Measurements from ENCODE around the gene SFXN1. TPM values are rescaled to one million over a fixed set of nuclear protein-coding genes. Genes with fewer than 3 reads are reported as not detected.

The SFXN1 gene
- total RNA-seq, 1 donor from 2014 or later: 84.3 TPM

DNA sequence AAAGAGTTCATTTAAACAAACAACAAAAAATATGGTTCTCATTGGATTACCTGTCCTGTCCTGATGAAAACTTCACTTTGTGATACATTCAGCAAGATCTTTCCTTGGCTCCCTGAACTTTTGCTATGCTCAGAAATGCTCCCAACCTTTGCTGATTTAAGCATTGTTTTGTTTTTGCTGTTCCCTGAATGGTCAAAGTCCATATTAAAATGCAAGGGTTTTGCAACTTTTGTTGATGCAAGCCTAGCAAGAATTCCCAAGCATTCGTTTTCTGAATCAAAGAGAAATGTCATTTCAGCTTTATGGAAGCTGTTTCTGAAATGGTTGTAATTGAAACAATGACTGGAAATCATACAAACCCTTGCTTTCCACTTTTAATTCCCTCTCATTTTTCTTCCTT, 3.1 kb upstream of the SFXN1 start:
- H3K36me3 Mint-ChIP-seq: no peaks in the 10 kb centered on the region
- no peak overlapping the region for H3K4me3 Mint-ChIP-seq
- no peak overlapping the region for H3K27ac Mint-ChIP-seq
- H3K9me3 Mint-ChIP-seq: no peaks in the 10 kb centered on the region
- peaks cover 16% of the 10 kb centered on the region for H3K4me1 Mint-ChIP-seq (ENCODE audit: unreplicated experiment)
- TF ChIP-seq, protein P1, sequence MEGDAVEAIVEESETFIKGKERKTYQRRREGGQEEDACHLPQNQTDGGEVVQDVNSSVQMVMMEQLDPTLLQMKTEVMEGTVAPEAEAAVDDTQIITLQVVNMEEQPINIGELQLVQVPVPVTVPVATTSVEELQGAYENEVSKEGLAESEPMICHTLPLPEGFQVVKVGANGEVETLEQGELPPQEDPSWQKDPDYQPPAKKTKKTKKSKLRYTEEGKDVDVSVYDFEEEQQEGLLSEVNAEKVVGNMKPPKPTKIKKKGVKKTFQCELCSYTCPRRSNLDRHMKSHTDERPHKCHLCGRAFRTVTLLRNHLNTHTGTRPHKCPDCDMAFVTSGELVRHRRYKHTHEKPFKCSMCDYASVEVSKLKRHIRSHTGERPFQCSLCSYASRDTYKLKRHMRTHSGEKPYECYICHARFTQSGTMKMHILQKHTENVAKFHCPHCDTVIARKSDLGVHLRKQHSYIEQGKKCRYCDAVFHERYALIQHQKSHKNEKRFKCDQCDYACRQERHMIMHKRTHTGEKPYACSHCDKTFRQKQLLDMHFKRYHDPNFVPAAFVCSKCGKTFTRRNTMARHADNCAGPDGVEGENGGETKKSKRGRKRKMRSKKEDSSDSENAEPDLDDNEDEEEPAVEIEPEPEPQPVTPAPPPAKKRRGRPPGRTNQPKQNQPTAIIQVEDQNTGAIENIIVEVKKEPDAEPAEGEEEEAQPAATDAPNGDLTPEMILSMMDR (conservative IDR thresholded peaks at IDR 0.05): no peak
- H3K27me3 Mint-ChIP-seq: peaks cover 18% of the 10 kb centered on the region
- no peak for DNase-seq (ENCODE audit: extremely low spot score, unreplicated experiment)

DNA sequence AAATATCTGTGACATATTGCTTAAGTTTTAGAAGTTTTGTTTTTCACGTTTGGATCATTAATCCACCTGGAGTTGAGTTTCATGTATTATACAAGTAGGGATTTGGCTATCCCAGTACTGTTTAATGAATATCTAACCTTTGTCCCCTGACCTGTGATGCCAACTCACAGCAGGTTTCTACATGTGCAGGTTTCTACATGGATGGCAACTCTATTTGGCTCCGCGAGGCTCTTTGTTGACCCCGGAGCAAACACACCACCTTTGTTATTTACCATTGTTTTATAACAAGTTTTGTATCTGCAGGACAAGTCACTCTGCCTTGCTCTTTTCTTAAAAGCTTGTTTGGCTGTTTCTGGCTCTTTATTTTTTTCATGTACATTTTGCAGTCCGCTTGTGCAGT, 920 bp upstream of the SFXN1 start:
- no peak overlapping the region for H3K27ac Mint-ChIP-seq

DNA sequence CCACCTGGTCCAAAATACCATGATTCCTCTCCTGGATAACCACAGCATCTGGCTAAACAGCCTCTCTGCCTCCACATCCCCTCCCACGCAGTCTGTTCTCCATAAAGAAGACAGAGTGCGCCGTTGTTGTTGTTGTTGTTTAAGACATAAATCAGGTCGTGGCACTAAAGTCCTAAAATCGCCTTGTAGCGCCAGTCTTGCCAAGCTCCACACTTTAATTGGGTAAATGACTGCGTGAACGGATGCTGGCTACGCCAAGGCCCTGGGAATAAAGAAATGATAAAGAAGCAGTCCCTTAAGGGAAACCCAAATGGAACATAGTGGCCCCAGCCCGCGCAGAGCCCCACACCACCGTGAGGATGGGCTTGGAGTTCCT, 364 bp upstream of the SFXN1 start:
- DNase-seq (ENCODE audit: extremely low spot score, unreplicated experiment): no peak
- H3K4me3 Mint-ChIP-seq: peak overlapping the region; percentile 85
- H3K27me3 Mint-ChIP-seq: peaks cover 18% of the 10 kb centered on the region
- TF ChIP-seq, protein P1 (conservative IDR thresholded peaks at IDR 0.05): no peak
- H3K4me1 Mint-ChIP-seq (ENCODE audit: unreplicated experiment): peaks cover 26% of the 10 kb centered on the region
- peaks cover 19% of the 10 kb centered on the region for H3K36me3 Mint-ChIP-seq
- peaks cover 4% of the 10 kb centered on the region for H3K9me3 Mint-ChIP-seq
- peak overlapping the region; percentile 80 for H3K27ac Mint-ChIP-seq

More for the DNA sequence above, 920 bp upstream of the SFXN1 start:
- Mint-ChIP-seq H3K4me1 (ENCODE audit: unreplicated experiment) (peaks cover 26% of the 10 kb centered on the region), H3K9me3 (peaks cover under 1% of the 10 kb centered on the region), H3K36me3 (peaks cover 15% of the 10 kb centered on the region), H3K4me3 (peak overlapping the region; percentile 85), H3K27me3 (peaks cover 18% of the 10 kb centered on the region)
- TF ChIP-seq, protein P1 (conservative IDR thresholded peaks at IDR 0.05): no peak
- DNase-seq (ENCODE audit: extremely low spot score, unreplicated experiment): no peak

DNA sequence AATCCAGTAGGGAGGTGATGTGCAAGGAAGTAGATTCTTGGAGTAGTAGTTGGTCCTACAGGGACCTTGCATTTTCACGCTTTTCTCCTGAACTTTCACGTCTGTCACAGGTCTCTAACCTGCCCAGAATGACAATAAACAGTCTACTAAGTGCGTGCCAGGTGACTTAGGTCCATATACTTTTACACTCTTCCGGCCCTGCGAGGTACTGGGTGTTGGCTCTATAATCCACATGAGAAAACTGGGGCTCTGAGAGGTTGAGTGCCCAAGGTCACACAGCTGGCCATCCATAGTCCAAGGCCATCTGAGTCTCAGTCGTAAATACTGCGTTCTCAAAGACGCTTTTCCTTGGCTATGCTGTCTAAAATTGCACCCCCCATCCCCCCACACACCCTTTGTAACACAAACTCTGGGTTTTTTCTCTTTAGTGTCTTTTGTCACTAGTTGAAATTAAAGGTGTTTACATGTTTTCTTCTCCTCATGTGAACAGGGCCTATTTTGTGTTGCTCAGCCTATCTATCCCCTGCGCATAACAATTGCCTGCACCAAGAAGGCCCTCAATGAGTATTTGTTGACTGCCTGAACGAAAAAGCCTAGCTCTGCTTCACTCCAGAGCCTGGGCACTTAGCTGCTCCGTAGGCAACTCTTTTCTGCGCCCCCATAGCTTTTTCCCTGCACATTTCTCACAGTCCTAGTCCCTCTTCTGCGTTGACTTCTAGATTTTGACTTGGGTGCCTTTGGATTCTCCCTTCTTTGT, 943 bp downstream of the SFXN1 start:
- H3K36me3 Mint-ChIP-seq: peaks cover 30% of the 10 kb centered on the region
- peaks cover 35% of the 10 kb centered on the region for H3K4me1 Mint-ChIP-seq (ENCODE audit: unreplicated experiment)
- peak overlapping the region; percentile 69 for H3K27ac Mint-ChIP-seq
- peaks cover 4% of the 10 kb centered on the region for H3K9me3 Mint-ChIP-seq
- no peak for DNase-seq (ENCODE audit: extremely low spot score, unreplicated experiment)
- TF ChIP-seq, protein P1 (conservative IDR thresholded peaks at IDR 0.05): no peak
- peak overlapping the region; percentile 96 for H3K4me3 Mint-ChIP-seq
- peaks cover 13% of the 10 kb centered on the region for H3K27me3 Mint-ChIP-seq

DNA sequence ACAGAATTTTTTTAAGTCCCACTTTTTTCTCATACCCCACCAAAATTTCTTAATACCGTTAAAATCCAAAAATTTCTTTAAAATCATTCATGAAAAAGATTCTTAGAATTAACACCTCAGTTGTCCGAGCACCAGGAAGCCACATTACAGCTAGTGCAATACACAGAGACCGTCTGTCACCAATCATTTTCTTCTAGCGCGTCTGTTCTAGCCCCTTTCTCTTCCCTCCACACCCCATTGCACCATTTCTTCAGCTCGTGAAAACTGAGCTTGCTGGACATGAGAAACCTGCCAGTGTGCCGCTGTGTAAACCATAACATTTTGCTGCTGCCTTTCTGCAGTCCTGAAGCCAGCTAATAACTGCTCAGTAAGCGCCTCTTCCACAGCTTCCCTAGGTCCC, 5.0 kb downstream of the SFXN1 start:
- Mint-ChIP-seq H3K36me3 (peaks cover 61% of the 10 kb centered on the region), H3K4me3 (no peak overlapping the region), H3K27me3 (no peaks in the 10 kb centered on the region), H3K9me3 (peaks cover 10% of the 10 kb centered on the region), H3K27ac (no peak overlapping the region), H3K4me1 (ENCODE audit: unreplicated experiment) (peaks cover 43% of the 10 kb centered on the region)
- no peak for DNase-seq (ENCODE audit: extremely low spot score, unreplicated experiment)
- TF ChIP-seq, protein P1 (conservative IDR thresholded peaks at IDR 0.05): no peak

All from type B pancreatic cell (in vitro differentiated cells).